Left colon (tissue), 2 donors: ENCODE results near the gene TFDP1. TPM values are rescaled to one million over a fixed set of nuclear protein-coding genes. Genes with fewer than 3 reads are reported as not detected.
"Not testable (repeated sequence)": the region's sequence is repeated elsewhere in the genome, so short reads cannot be mapped to it uniquely, and the experiment has no call there.

Experiments used
- ATAC-seq: fragments of 200-7000 bp; cut with Tn5 transposase; one replicate; pipeline ENCODE4 v1.9.1; 2020; ENCODE audit warnings: mild to moderate bottlenecking, moderate library complexity
- DNase-seq, 2 donors: peaks; one replicate each; pipeline ENCODE4 v3.0.0-alpha.2; 2020
- intact Hi-C, 2 donors: fragments of 100-400 bp; cut with DNase I in 1 of 2; cut with micrococcal nuclease in 1 of 2; formaldehyde crosslinking; loops; one replicate each; pipeline versions ENCODE4 v1.11.2 to v1.14.0; 2022; cut with DNase I, micrococcal nuclease
- total RNA-seq, 2 donors: library from RNA; stranded (reverse); fragmentation: NEBNext Ultra II Directional; extraction: Animal tissue kit (Norgen Biotek cat#: 25700); gene quantifications; one replicate each; pipeline ENCODE4 v1.2.1, GENCODE V29; 2021
- donor health status: DM: no; HTN: no; CAD: no.
- donor health status: DM: yes; HTN: yes; CAD: no.

The TFDP1 gene
- total RNA-seq, 2 donors from 2014 or later, result 61.1 to 72.6 TPM

DNA sequence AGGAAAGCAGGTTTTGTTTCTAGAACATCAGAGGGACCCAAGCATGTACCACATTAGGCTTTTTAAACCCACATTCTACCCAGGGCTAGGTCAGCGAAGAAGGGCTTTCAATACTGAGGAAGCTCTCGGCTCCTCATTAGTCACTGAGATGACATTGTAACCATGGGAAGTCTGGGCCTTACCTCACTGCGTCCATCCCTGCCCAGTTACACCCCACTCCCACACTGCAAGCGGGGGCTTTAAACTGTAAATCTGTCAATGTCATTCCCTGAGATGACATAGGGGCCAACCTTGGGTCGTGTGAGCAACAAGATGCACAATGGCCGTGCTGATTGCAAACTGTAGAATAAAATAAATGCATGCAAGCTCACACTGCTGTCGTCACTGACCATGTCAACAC, 21.7 kb upstream of the TFDP1 start:
- intact Hi-C loops, result no loop called here
- no peak for ATAC-seq
- DNase-seq, result no peak

DNA sequence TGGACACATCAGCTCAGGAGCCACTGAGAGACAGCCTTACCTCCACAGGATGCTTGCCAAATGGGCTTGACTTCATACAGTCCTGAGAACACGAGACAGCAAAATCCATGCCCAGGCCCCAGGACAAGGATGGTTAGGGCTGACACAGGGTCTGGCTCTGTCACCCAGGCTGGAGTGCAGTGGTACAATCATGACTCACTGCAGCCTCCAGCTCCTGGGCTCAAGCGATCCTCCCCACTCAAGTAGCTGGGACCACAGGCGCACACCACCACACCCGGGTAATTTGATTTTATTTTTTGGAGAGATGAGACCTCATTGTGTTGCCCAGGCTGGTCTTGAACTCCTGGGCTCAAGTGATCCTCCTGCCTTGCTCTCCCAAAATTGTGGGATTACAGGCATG, 21.0 kb upstream of the TFDP1 start:
- DNase-seq, ATAC-seq, intact Hi-C loops: not testable (repeated sequence)

DNA sequence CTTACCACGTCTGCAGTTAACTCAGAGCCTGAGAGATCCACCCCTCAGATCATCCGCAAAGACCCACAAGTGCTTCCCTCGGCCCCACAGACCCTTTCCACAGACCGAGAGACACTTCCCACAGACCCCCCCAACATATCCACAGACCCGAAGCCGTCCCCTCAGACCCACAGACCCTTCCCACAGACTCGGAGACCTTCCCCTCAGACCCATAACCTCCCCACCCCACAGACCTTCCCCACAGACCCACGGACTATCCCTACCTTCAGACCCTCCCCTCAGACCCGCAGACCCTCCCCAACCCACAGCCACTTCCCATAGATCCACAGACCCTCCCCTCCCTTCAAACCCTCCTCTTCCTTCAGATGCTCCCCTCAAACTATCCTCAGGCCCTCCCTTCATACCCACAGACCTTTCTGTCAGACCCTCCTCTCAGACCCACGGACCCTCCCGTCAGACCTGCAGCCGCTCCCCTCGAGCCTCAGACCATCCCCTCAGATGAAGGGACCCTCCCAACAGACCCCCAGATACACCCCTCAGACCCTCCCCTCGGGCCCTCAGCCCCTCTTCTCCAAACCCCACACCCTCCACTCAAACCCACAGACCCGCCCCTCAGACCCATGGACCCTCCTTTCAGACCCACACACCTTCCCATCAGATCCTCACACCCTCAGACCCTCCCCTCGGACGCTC, 20.1 kb upstream of the TFDP1 start:
- intact Hi-C loops, result no loop called here
- ATAC-seq (no peak), DNase-seq (peak in 1 of 2 donors; percentile 17)

DNA sequence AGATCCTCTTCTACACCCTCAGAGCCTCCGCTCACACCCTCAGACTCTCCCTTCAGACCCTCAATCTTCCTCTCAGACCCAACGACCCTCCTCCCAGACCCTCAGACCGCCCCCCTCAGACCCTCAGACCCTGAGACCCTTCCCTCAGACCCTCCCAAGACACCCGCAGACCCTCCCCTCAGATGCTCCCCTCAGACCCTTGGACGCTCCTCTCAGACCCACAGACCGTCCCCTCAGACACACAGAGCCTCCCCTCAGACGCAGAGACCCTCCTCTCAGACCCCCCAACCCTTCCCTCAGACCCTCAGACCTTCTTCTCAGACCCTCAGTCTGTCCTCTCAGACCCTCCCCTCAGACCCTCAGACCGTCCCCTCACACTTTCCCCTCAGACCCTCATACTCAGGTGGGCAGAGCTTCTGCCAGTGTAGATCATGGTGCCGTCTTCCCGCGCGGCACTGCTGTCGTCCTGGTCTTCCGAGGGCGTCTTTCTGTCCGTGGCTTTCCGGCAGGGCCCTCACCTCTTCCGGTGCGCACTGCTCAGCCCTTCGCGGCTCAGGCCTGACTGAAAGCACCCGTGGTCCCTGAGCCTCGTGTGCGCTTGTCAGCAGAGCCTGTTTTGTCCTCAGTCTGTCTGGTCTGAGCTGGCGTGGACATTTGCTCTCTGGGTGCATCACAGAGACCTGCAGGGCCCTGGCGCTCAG, 18.9 kb upstream of the TFDP1 start:
- DNase-seq (no peak), ATAC-seq (no peak)
- intact Hi-C loops, result no loop called here

DNA sequence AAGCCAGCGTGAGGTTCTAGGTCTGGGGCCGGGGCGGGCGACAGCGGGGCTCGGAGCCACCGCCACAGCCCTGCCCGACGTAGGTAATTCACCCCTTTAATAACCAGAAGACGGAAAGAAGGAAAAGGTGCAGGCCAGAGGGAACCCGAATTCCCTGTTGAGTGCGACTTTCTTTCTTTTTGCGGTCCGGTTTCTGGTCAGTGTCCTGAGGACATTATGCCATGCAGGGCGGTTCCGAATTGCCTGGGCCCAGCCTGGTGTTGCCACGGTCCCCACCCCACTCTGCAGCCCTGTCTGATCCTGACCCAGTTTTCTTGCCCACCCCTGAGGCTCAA, 18.4 kb upstream of the TFDP1 start:
- ATAC-seq (no peak), DNase-seq (no peak)
- intact Hi-C loops, result no loop called here

DNA sequence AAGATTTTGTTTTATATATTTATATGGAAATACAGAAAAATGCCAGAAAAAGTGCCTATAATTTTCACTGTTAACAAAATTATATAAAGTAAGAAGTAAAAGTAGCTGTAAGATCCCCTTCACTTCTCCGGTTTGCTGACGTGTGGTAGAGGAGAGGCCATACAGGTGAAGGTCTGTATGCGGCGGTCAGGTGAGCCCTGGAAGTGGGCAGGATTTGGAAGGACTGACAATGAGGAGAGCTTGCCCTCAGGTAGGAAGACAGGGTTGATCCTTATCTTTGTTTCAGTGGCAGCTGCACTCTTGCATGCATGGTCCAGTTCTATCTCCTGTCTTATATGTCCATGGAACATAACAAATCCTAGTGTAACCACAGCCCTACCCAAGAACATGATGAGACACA, 16.9 kb upstream of the TFDP1 start:
- intact Hi-C loops, result no loop called here
- no peak for DNase-seq
- ATAC-seq, result no peak

DNA sequence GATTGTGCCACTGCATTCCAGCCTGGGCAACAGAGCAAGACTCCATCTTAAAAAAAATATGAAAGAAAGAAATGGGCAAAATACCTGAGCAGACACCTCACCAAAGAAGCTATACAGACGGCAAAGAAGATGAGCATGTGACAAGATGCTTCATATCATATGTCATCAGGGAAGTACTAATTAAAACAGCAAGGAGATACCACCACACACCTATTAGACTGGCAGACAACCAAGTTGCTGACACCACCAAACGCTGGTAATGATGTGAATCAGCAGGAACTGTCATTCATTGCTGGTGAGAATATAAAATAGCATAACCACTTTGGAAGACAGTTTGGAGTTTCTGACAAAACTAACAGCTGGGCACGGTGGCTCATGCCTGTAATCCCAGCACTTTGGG, 11.5 kb upstream of the TFDP1 start:
- no peak for ATAC-seq
- no peak for DNase-seq
- intact Hi-C loops, result no loop called here

DNA sequence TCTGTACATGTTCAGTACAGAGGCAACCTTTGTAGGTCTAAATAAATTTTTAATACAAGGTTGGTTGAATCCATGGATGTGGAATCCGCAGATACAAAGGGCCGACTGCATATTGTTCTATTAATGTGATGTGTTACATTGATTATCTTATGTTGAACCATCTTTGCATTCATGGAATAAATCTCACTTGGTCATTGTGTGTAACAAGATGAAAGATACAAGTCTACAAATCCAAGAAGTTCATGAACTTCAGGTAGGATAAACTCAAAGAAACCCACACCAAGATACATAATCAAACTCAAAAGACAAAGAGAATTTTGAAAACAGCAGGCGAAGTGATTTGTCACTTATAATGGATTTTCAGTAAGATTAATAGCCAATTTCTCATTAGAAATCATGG, 8.0 kb upstream of the TFDP1 start:
- ATAC-seq (no peak), DNase-seq (no peak)
- intact Hi-C loops, result no loop called here

DNA sequence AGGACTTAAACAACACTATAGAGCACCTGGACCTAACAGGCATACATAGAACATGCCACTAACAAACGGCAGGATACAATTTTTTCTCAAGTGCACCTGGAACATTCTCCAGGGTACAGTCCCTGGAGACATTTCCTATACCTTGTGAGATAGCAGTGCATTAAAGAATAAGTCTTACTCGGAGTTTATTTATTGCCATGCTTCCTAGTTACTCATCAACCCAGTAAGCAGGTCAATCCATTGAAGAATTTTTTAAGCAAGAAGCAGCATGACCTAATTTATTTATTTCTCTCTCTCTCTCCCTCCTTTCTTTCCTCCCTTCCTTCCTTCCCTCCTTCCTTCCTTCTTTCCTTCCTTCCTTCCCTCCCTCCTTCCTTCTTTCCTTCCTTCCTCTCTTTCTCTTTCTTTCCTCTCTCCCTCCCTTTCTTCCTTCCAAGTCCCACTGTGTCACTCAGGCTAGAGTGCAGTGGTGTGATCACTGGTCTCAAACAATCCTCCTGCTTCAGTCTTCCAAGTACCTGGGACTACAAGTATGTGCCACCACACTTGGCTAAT, 6.6 kb upstream of the TFDP1 start:
- ATAC-seq (no peak), DNase-seq (no peak)
- intact Hi-C loops, result no loop called here

DNA sequence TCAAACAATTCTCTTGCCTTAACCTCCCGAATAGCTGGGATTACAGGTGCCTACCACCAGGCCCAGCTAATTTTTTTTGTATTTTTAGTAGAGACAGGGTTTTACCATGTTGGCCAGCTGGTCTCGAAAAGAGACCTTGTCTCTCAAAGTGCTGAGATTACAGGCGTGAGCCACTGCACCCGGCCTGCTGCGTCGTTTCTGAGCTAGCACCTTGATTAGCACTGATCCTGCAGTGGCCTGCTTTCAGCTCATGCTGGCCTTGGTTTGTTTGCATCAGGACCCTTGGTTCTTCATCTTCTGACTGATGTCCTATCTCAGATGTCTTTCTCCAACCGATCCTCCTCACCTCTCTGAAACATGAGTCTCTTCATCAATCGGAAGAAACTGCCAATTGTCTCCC, 4.9 kb upstream of the TFDP1 start:
- no peak for DNase-seq
- intact Hi-C loops, result no loop called here
- ATAC-seq, result no peak

DNA sequence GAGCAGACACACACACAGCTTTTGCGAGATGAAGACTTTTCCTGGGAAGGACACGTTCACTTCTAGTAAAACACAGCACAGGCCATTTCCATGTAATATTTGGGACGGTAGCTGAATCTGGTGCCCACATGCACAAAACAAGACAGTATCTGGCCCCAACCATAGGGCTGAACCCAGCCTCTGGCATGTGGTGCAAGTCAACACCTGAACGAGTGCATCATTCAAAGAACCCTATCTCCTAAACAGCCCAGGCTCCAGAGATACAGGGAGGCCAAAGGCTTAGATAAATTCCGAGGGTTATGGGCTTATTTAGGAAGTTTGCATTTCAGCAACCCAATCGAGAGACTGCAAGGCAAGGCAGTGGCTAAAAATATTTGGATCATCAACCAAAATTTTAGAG, 2.7 kb upstream of the TFDP1 start:
- intact Hi-C loops, result no loop called here
- no peak for DNase-seq
- no peak for ATAC-seq

DNA sequence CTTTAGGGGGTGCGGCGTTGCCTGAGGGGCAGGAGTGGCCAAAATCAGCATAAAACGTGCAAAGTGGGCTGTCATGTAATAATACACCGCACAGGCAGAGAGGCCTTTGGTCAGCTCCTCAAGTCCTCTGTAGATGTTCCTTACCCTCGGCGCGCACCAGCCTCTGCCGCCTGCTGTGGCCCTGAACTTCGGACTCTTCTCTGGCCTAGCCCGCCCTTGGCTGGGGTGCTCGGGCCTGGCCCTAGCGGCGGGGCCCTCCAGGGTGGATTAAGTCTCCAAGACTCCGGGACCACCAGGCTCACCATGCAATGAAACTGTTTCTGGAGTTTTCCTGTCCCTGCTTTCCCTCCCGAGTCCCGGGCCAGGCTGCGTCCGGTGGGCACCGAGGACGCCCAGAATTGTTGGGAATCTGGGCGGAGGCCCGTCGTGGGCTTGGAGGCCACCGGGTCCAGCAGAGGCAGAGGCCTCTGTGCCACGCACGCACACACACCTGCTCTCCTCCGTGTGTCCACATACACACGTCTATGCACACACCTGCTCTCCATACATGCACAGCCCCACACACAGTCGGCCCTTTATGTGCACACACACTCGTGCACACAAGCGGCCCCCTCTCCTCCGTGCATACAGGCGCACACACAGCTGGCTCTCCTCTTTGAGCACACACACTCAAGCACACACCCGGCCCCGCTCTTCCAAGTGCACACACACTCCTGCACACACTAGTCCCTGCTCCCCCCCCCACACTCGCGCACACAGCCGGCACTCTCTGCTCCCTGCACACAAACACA, 1.5 kb upstream of the TFDP1 start:
- DNase-seq, result no peak
- intact Hi-C loops, result no loop called here
- peak; percentile 37 for ATAC-seq

DNA sequence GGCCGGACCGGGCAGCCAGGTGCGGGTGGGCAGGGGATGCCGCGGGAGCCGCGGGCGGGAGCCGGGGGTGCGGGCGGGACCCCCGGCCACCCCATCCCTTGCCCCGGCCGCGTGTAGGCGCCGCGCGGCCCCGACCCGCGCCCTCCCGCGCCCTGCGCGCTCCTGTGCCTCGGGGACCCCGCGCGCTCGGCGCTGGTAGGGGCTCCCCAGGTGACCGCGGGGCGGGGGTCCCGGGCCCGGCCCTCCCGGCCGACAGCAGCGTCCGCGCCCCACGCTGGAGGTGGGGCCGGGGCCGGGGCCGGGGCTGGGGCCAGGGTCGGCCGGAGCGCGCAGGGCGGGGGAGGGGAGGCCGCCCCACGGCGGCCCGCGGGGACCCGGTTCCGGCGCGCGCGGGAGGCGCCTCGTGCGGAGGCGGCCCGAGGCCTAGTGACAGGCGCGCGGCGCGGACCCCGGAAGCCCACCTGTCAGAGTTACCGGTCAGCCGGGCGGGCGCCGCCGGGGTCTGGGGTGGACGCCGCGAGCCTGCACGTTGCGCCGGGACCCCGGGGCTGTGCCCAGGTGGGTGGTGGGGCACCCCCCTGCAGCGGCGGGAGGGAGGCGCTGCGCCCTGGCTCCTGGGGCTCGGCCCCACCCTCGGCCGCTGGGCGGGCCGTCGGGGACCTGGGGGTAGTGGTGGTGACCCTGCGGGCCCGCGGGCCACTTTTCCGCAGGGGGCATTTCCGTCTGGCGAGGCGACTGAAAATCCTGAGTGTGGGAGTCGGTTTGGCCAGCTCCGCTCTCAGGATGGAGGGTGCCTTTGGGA, 518 bp downstream of the TFDP1 start:
- ATAC-seq (peak; percentile 36), DNase-seq (peak in 1 of 2 donors; percentile 35)
- intact Hi-C loops, result no loop called here

DNA sequence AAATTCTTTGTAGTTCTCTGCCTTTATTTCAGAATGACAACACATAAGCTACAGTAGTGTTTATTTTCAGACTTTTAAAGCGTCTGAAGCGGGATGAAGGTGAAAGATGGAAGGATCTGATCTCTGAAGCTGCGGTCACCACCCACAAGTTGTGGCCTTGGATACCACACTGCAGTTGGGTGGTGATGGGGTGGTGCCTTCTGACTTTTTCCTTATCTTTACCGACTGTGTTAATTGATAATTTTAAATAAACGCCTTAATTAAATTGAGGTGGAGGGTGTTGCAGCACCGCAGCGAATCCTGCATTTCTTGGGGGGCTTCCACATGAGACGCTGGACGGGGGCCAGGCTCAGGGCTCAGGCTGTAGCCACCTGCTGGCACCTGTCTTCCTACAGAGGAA, 1.3 kb downstream of the TFDP1 start:
- no peak for ATAC-seq
- DNase-seq, result no peak
- intact Hi-C loops, result no loop called here

DNA sequence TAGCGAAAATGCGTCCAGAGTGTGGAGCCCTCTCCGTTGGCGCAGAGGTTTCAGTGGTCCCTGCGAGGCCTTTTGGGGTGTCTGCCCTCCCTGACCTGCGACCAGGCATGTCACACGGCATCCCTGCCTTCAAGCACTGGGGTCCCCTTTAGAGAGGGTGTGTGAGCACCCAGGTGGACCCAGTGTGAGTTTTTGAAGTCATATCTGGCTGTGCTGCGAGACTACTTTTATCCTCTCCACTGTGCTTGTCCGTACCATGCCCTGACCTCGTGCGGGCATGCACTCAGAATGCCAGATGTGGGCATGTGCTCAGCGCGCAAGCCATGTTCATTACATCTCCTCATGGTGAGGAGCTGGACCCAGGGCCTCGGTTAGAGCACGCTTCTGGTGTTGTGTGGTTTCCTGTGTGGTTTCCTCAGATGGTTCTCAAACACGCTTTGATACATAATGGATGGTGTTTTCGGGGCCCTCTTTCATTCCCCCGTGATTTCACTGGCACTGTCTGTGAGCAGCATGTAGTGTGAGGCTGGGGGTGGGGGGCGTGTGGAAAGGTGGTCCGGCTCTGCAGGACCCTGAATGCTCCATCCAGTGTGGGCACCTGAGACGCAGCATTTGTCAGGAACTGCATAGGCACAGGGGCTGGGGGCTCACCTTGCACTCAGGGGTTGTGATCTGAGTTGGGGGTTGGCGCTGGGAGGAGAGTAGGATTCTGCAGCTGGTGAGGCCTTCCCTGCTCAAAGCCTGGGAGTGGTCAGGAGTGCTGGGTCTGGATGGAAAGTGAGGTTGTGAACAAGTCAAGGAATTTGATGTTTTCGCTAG, 2.3 kb downstream of the TFDP1 start:
- DNase-seq (no peak), ATAC-seq (no peak)
- intact Hi-C loops, result no loop called here

DNA sequence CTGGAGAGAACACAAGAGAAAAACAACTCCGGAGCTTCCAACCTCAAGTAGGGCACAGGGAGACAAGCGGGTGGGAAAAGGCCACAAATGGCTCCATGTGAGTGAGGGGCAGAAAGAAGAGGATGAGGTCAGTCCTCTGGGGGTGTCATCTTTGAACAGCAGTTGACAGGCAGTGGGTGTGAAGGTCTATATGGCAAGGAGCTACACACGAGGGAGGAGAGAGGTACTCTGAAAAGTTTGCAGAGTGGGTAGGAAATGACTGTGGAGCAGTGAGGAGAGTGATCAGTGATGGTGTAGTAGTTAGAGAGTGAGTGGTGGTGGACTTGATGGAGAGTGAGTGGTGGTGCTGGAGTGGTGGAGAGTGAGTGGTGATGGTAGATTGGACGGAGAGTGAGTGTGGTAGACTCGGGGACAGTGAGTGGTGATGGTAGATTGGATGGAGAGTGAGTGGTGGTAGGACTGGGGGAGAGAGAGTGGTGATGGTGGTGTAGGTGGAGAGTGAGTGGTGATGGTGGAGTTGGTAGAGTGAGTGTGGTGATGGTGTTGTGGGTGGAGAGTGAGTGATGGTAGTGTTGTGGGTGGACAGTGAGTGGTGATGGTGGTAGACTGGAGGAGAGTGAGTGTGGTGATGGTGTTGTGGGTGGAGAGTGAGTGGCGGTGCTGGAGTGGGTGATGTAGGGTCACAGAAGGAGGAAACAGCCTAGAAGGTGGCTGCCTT, 4.0 kb downstream of the TFDP1 start:
- ATAC-seq (no peak), DNase-seq (no peak)

DNA sequence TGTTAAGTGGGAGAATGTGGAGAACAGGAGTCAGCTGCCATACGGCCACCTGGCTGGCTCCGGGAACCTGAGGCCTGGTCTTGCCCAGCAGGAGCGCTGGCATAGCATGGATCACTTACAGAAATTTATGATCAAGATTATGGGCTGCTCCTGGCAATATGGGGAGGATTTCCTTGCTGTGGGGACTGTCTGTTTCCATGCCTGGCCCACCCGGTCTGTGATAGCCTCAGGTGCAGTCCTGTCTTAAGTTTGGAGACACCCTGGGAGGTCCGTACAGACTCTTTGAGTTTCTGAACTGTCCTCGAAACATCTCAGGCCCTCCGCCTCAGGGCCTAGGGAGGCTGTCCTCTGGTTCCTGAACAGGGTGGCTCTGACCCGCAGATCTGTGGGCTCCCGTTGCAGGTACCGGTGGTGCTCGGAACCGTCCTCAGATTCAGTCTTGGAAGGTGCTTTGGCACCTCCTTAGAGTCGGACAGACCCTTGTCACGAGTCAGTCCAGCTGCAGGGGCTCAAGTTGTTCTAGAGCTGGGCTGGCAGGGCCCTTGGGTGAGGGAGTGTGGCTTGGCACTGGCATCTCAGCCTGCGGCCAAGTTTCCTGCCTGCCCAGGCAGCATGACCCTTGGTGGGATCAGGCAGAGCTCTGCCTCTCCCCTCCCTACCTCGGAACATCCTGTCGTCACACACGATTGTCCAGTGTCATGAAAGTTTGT, 4.9 kb downstream of the TFDP1 start:
- ATAC-seq (no peak), DNase-seq (no peak)
- intact Hi-C loops, result no loop called here

More for the DNA sequence above, 4.0 kb downstream of the TFDP1 start:
- intact Hi-C loops, result no loop called here
